ENCODE measurements around the gene ZNRF2.
A peak's percentile ranks its signal among the peaks of the same experiment; 100 is the strongest.
"Not testable (repeated sequence)": the region's sequence is repeated elsewhere in the genome, so short reads cannot be mapped to it uniquely, and the experiment has no call there.

The ZNRF2 gene

DNA sequence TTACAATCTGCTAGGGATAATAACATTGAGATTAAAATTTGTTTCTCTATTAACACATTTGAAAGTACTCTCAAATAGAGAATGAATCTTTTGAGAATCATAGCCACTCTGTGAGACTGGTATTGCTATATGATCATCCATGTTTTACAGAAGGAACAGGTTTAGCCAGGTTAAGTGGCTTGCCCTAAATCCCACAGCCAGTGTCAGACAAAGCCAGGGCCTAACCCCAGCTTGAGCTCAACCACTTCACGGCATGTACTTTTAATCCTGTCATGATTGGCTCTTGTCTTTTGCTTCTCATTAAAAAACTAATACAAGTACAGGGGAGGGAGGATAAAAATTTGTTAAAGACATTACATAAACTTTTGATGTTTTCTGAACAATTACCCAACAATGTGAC, 3.8 kb upstream of the ZNRF2 start:
- no peak overlapping the region for H3K4me3 ChIP-seq (ENCODE audit: low read depth, low read length)
- H3K36me3 ChIP-seq (ENCODE audit: control insufficient read depth, insufficient read depth, low read length) = no peaks in the 10 kb centered on the region
- peaks cover 14% of the 10 kb centered on the region for H3K4me1 ChIP-seq (ENCODE audit: control insufficient read depth, insufficient read depth, low read length)
- H3K27me3 ChIP-seq (ENCODE audit: control insufficient read depth, insufficient read depth, low read length) = no peaks in the 10 kb centered on the region
- H3K9ac ChIP-seq (ENCODE audit: low read depth, low read length) = no peak overlapping the region
- H3K9me3 ChIP-seq (ENCODE audit: control insufficient read depth, insufficient read depth, low read length) = no peaks in the 10 kb centered on the region

DNA sequence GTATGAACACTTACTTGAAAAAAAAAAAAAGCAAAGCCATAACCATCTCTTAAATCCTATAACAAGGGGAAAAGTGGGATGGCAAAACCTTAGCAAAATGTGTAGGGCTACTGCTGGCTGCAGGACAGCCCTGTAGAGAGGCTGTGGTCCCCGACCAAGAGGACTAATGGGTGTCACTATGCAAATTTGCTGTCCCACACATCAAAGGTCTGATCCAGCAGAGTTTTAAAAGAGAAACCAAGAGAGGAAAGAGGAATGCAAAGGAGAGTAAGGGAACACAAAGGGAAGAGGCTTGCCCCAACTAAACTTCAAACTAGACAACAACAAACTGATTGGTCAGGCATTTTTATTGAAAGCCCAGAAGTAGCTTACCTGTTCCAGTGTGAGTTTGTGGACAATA, 3.1 kb upstream of the ZNRF2 start:
- Histone ChIP-seq H3K4me1 (ENCODE audit: control insufficient read depth, insufficient read depth, low read length) (peaks cover 14% of the 10 kb centered on the region), H3K27me3 (ENCODE audit: control insufficient read depth, insufficient read depth, low read length) (no peaks in the 10 kb centered on the region), H3K9me3 (ENCODE audit: control insufficient read depth, insufficient read depth, low read length) (no peaks in the 10 kb centered on the region), H3K36me3 (ENCODE audit: control insufficient read depth, insufficient read depth, low read length) (no peaks in the 10 kb centered on the region), H3K4me3 (ENCODE audit: low read depth, low read length) (no peak overlapping the region), H3K9ac (ENCODE audit: low read depth, low read length) (no peak overlapping the region)

DNA sequence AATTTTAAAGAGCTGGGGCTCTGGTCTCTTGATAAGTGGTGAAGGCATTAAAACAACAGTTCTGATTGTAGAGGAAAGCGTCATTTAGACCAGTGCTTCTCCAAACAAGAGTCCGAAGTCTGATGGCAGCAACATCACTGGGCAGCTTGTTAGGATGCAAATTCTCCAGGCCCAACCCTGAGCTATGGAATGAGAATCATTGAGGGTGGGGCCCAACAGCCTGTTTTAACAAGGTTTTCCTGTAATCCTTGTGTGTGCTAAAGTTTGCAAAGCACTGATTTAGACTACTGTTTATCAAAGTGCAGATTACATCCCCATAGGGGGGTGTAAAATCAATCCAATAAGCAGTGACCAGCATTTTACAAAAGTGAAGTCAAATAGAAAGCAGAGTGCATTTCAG, 2.6 kb upstream of the ZNRF2 start:
- no peaks in the 10 kb centered on the region for H3K9me3 ChIP-seq (ENCODE audit: control insufficient read depth, insufficient read depth, low read length)
- no peak overlapping the region for H3K4me3 ChIP-seq (ENCODE audit: low read depth, low read length)
- H3K4me1 ChIP-seq (ENCODE audit: control insufficient read depth, insufficient read depth, low read length) = peaks cover 14% of the 10 kb centered on the region
- no peak overlapping the region for H3K9ac ChIP-seq (ENCODE audit: low read depth, low read length)
- no peaks in the 10 kb centered on the region for H3K27me3 ChIP-seq (ENCODE audit: control insufficient read depth, insufficient read depth, low read length)
- H3K36me3 ChIP-seq (ENCODE audit: control insufficient read depth, insufficient read depth, low read length) = no peaks in the 10 kb centered on the region

GRCh38 chr7:30282735-30283134, 1.7 kb upstream of the ZNRF2 start:
- Histone ChIP-seq H3K27me3 (ENCODE audit: control insufficient read depth, insufficient read depth, low read length) (no peaks in the 10 kb centered on the region), H3K4me1 (ENCODE audit: control insufficient read depth, insufficient read depth, low read length) (peaks cover 14% of the 10 kb centered on the region), H3K9ac (ENCODE audit: low read depth, low read length) (no peak overlapping the region), H3K9me3 (ENCODE audit: control insufficient read depth, insufficient read depth, low read length) (no peaks in the 10 kb centered on the region), H3K4me3 (ENCODE audit: low read depth, low read length) (no peak overlapping the region), H3K36me3 (ENCODE audit: control insufficient read depth, insufficient read depth, low read length) (no peaks in the 10 kb centered on the region)

GRCh38 chr7:30285067-30285535, 704 bp downstream of the ZNRF2 start:
- no peak overlapping the region for H3K9ac ChIP-seq (ENCODE audit: low read depth, low read length)
- peak overlapping the region; percentile 73 for H3K4me3 ChIP-seq (ENCODE audit: low read depth, low read length)
- H3K4me1 ChIP-seq (ENCODE audit: control insufficient read depth, insufficient read depth, low read length) = peaks cover 18% of the 10 kb centered on the region
- no peaks in the 10 kb centered on the region for H3K27me3 ChIP-seq (ENCODE audit: control insufficient read depth, insufficient read depth, low read length)
- no peaks in the 10 kb centered on the region for H3K36me3 ChIP-seq (ENCODE audit: control insufficient read depth, insufficient read depth, low read length)
- no peaks in the 10 kb centered on the region for H3K9me3 ChIP-seq (ENCODE audit: control insufficient read depth, insufficient read depth, low read length)

DNA sequence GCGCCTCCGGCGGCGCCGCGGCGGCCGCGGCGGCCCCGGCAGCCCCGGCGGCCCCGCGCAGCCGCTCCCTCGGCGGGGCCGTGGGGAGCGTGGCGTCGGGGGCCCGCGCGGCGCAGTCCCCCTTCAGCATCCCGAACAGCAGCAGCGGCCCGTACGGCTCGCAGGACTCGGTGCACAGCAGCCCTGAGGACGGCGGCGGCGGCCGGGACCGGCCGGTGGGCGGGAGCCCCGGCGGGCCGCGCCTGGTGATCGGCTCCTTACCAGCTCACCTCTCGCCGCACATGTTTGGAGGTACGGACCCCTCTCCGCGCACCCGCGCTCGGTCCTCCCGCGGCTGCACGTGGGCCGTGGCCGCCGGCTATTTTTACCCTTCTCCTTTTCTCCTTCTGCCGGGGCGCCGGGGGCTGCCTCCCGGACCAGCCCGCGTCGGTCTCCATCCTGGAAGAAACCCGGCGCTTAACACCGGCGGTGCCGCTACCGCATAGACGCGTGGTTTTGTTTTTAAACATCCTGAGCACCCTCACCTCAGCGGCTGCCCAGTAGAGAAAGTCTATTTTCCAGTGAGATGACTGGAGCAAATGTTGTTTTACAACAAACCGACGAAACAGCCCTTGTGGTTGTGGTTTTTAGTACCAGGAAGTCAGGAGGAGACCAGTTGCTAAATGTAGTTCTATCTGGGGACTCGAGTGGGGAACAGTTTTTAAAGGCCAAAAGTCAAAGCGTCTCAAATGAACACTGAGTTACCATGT, 1.3 kb downstream of the ZNRF2 start:
- H3K4me3 ChIP-seq (ENCODE audit: low read depth, low read length) = peak overlapping the region; percentile 73
- peak overlapping the region; percentile 48 for H3K9ac ChIP-seq (ENCODE audit: low read depth, low read length)
- no peaks in the 10 kb centered on the region for H3K36me3 ChIP-seq (ENCODE audit: control insufficient read depth, insufficient read depth, low read length)
- H3K27me3 ChIP-seq (ENCODE audit: control insufficient read depth, insufficient read depth, low read length) = no peaks in the 10 kb centered on the region
- H3K4me1 ChIP-seq (ENCODE audit: control insufficient read depth, insufficient read depth, low read length) = peaks cover 19% of the 10 kb centered on the region
- no peaks in the 10 kb centered on the region for H3K9me3 ChIP-seq (ENCODE audit: control insufficient read depth, insufficient read depth, low read length)

DNA sequence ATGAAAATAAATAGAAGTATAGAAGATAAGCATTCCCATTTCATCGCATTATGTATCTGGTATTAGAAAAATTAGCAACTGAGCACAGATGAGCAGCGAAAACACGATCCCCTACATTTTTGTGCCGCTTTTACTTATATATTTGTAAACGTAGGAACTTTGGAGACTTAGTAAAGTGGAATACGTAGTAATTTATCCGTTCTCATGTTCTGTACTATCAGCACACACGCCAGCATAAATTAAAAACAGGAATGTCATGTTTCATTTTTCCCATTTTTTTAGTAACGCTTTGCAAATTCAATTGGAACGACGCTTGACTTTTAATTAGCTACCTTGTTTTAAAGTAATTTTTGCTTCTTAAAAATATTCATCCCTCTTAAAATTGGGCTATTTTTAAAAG, 2.4 kb downstream of the ZNRF2 start:
- no peaks in the 10 kb centered on the region for H3K27me3 ChIP-seq (ENCODE audit: control insufficient read depth, insufficient read depth, low read length)
- no peaks in the 10 kb centered on the region for H3K9me3 ChIP-seq (ENCODE audit: control insufficient read depth, insufficient read depth, low read length)
- no peaks in the 10 kb centered on the region for H3K36me3 ChIP-seq (ENCODE audit: control insufficient read depth, insufficient read depth, low read length)
- H3K4me1 ChIP-seq (ENCODE audit: control insufficient read depth, insufficient read depth, low read length) = peaks cover 10% of the 10 kb centered on the region
- H3K4me3 ChIP-seq (ENCODE audit: low read depth, low read length) = peak overlapping the region; percentile 73
- no peak overlapping the region for H3K9ac ChIP-seq (ENCODE audit: low read depth, low read length)

DNA sequence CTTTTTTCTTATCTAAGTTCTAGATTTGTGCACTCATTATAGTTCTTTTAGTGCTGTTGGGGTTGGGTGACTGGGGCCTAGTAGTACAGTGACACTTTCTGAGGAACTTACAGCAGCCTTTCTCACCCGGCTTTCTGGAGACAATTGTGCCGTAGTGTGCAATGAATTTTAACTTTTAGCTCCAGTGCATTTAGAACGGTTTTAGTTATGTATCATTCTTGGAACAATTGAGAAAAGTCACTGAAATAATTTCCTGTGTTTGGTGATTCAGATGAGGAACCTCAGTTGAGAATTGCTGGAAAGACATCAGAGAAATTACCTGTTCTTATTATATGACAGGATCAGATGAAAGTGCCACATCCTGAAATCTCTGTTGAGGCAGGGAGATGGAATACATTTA, 3.2 kb downstream of the ZNRF2 start:
- H3K9me3 ChIP-seq (ENCODE audit: control insufficient read depth, insufficient read depth, low read length); H3K4me1 ChIP-seq (ENCODE audit: control insufficient read depth, insufficient read depth, low read length); H3K4me3 ChIP-seq (ENCODE audit: low read depth, low read length); H3K27me3 ChIP-seq (ENCODE audit: control insufficient read depth, insufficient read depth, low read length); H3K36me3 ChIP-seq (ENCODE audit: control insufficient read depth, insufficient read depth, low read length); H3K9ac ChIP-seq (ENCODE audit: low read depth, low read length): not testable (repeated sequence)

GRCh38 chr7:30289634-30290033, 5.2 kb downstream of the ZNRF2 start:
- not testable (repeated sequence) for H3K9ac ChIP-seq (ENCODE audit: low read depth, low read length)

DNA sequence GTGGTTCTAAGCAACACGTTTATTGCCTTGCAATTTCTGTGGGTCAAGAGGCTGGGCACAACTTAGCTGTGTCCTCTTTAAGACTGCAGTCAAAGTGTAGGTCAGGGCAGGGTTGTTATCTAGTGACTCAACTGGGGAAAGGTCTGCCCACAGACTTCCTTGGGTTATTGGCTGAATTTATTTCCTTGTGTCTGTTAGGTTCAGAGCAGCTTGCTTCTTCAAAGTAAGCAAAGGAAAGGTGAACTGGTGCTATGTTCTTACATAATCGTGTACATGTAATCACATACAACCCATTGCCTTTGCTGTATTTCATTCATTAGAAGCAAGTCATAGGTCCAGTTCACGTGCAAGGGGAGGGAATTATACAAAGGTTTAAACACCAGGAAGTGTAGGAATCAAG, 5.9 kb downstream of the ZNRF2 start:
- H3K9ac ChIP-seq (ENCODE audit: low read depth, low read length); H3K4me1 ChIP-seq (ENCODE audit: control insufficient read depth, insufficient read depth, low read length); H3K4me3 ChIP-seq (ENCODE audit: low read depth, low read length): not testable (repeated sequence)

More at GRCh38 chr7:30289634-30290033, 5.2 kb downstream of the ZNRF2 start:
- not testable (repeated sequence) for H3K36me3 ChIP-seq (ENCODE audit: control insufficient read depth, insufficient read depth, low read length); H3K4me3 ChIP-seq (ENCODE audit: low read depth, low read length); H3K4me1 ChIP-seq (ENCODE audit: control insufficient read depth, insufficient read depth, low read length); H3K27me3 ChIP-seq (ENCODE audit: control insufficient read depth, insufficient read depth, low read length); H3K9me3 ChIP-seq (ENCODE audit: control insufficient read depth, insufficient read depth, low read length)

DNA sequence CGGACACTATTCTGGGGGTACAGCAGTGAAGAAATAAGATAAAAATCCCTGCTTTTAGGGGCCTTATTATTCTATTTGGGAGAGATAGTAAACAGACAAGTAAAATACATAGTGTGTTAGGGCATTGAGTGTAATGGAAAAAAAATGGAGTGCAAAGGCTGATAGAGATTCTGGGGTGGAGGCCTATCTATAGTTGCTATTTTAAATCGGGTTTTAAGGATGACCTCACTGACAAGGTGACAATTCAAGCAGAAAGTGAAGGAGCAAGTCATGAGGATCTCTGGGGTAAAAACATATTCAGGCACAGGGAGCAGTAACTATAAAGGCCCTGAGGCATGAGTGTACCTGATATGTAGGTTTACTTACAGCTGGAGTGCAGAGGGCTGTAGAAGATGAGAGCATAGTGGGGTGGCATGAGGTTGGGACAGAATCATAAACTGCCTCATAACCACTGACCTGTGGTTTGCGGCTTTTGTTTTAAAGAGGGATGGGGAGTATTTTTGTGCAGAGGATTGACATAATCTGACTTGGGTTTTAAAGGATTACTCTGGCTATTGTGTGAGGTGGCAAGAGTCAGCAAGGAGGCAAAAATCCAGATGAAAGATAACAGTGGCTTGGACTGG, 8.1 kb downstream of the ZNRF2 start:
- not testable (repeated sequence) for H3K4me1 ChIP-seq (ENCODE audit: control insufficient read depth, insufficient read depth, low read length); H3K36me3 ChIP-seq (ENCODE audit: control insufficient read depth, insufficient read depth, low read length)

More for the DNA sequence above, 5.9 kb downstream of the ZNRF2 start:
- not testable (repeated sequence) for H3K27me3 ChIP-seq (ENCODE audit: control insufficient read depth, insufficient read depth, low read length); H3K36me3 ChIP-seq (ENCODE audit: control insufficient read depth, insufficient read depth, low read length); H3K9me3 ChIP-seq (ENCODE audit: control insufficient read depth, insufficient read depth, low read length)

GRCh38 chr7:30296304-30296703, 11.9 kb downstream of the ZNRF2 start:
- H3K4me3 ChIP-seq (ENCODE audit: low read depth, low read length); H3K4me1 ChIP-seq (ENCODE audit: control insufficient read depth, insufficient read depth, low read length); H3K27me3 ChIP-seq (ENCODE audit: control insufficient read depth, insufficient read depth, low read length); H3K9ac ChIP-seq (ENCODE audit: low read depth, low read length); H3K36me3 ChIP-seq (ENCODE audit: control insufficient read depth, insufficient read depth, low read length); H3K9me3 ChIP-seq (ENCODE audit: control insufficient read depth, insufficient read depth, low read length): not testable (repeated sequence)

More for the DNA sequence above, 8.1 kb downstream of the ZNRF2 start:
- H3K9me3 ChIP-seq (ENCODE audit: control insufficient read depth, insufficient read depth, low read length); H3K4me3 ChIP-seq (ENCODE audit: low read depth, low read length); H3K27me3 ChIP-seq (ENCODE audit: control insufficient read depth, insufficient read depth, low read length); H3K9ac ChIP-seq (ENCODE audit: low read depth, low read length): not testable (repeated sequence)

All from iPS-15b (cell line).